HepG2 (cell line): ENCODE data around the gene SHF. TPM values are rescaled to one million over a fixed set of nuclear protein-coding genes. Genes with fewer than 3 reads are reported as not detected.
A peak's percentile ranks its signal among the peaks of the same experiment; 100 is the strongest.
"Not testable (repeated sequence)": the region's sequence is repeated elsewhere in the genome, so short reads cannot be mapped to it uniquely, and the experiment has no call there.

Source experiments
- ATAC-seq: fragments of 200-7000 bp; cut with Tn5 transposase; 3 replicates; pipeline ENCODE4 v1.9.1; 2020; ENCODE audit warnings: mild to moderate bottlenecking, moderate library complexity
- BruUV-seq: library from RNA; stranded (reverse); fragments of 400-500 nt; replicated peaks from 2 replicates; lab custom pipeline; 2021; lab: Mats Ljungman, UMichigan
- CTCF ChIA-PET: fragments of 300-600 bp; formaldehyde crosslinking; extraction: SDS; loops from one replicate; lab custom pipeline; 2021; ENCODE audit warnings: low total read pairs, inconsistent platforms, low intra/inter-chr PET ratio; lab: Yijun Ruan, JAX
- POLR2A ChIA-PET: fragments of 350-600 bp; sonication (Branson Sonifier 250); formaldehyde crosslinking; loops from one replicate; lab custom pipeline; 2020; ENCODE audit warnings: antibody characterized with exemption, inconsistent platforms; lab: Yijun Ruan, JAX
- DNase-seq: peaks from one replicate; pipeline ENCODE4 v3.0.0-alpha.2; 2015; ENCODE audit warnings: low spot score
- FAIRE-seq: peaks from 3 replicates; lab custom pipeline; 2011; peaks lifted over from hg19 to GRCh38; lab: Jason Lieb, UNC
- H2AFZ ChIP-seq: one replicate; pipeline ENCODE4 v1.6.1; 2011; ENCODE audit warnings: low read length, inconsistent platforms
- H3K27ac ChIP-seq: fragments of 300-600 bp; 3 replicates; pipeline ENCODE4 v1.8.0; 2011; ENCODE audit warnings: mixed run types, mild to moderate bottlenecking, mixed read lengths, low read length, inconsistent platforms; ENCODE audit not compliant: insufficient read depth; ENCODE audit errors: extremely low read length
- H3K27me3 ChIP-seq, 2 experiments: fragments of 200-600 bp in 1 of 2; 2 replicates in 1 of 2; 3 replicates in 1 of 2; pipeline versions ENCODE4 v1.6.0 to v1.8.0; 2011; ENCODE audit warnings: low read length in 2 of 2, mild to moderate bottlenecking in 2 of 2, moderate library complexity in 2 of 2, inconsistent platforms in 1 of 2; ENCODE audit not compliant: insufficient read depth in 2 of 2, control insufficient read depth in 1 of 2
- H3K36me3 ChIP-seq, 2 experiments: fragments of 200-600 bp in 1 of 2; replicated peaks in 1 of 2; 2 replicates in 1 of 2; 3 replicates in 1 of 2; pipeline versions ENCODE4 v1.5.1 to v1.8.0; 2011; ENCODE audit warnings: low read length in 2 of 2, inconsistent platforms in 1 of 2; ENCODE audit not compliant: insufficient read depth in 2 of 2, control insufficient read depth in 1 of 2
- H3K4me1 ChIP-seq: 2 replicates; pipeline ENCODE4 v1.5.1; 2012; ENCODE audit warnings: low read length, inconsistent platforms; ENCODE audit not compliant: insufficient read depth
- H3K4me2 ChIP-seq: 2 replicates; pipeline ENCODE4 v1.6.0; 2011; ENCODE audit warnings: low read depth, low read length, inconsistent platforms
- H3K4me3 ChIP-seq, 3 experiments: fragments of 200-600 bp in 1 of 3; sonication (generic), shearing (Covaris generic) in 1 of 3; replicated peaks in 1 of 3; 2 replicates each; pipeline ENCODE4 v1.5.1; 2011 to 2016; ENCODE audit warnings: low read length in 3 of 3, inconsistent platforms in 2 of 3, low read depth in 2 of 3, mild to moderate bottlenecking in 2 of 3, control low read depth in 1 of 3, mixed read lengths in 1 of 3; ENCODE audit not compliant: insufficient read depth in 1 of 3
- H3K79me2 ChIP-seq: one replicate; pipeline ENCODE4 v1.6.1; 2011; ENCODE audit warnings: low read length, inconsistent platforms; ENCODE audit not compliant: insufficient read depth
- H3K9ac ChIP-seq: 2 replicates; pipeline ENCODE4 v1.6.0; 2011; ENCODE audit warnings: mild to moderate bottlenecking, low read depth, low read length, inconsistent platforms; ENCODE audit not compliant: insufficient read depth
- H3K9me3 ChIP-seq: 2 replicates; pipeline ENCODE4 v1.5.1; 2012; ENCODE audit warnings: mild to moderate bottlenecking, low read length
- H4K20me1 ChIP-seq: 2 replicates; pipeline ENCODE4 v1.6.0; 2011; ENCODE audit warnings: inconsistent platforms, mild to moderate bottlenecking, low read length, moderate library complexity; ENCODE audit not compliant: insufficient read depth
- IKZF4 ChIP-seq: sonication (generic); formaldehyde crosslinking; IDR thresholded peaks from 2 replicates; pipeline ENCODE4 v1.5.1; 2020; ENCODE audit warnings: borderline replicate concordance, mild to moderate bottlenecking, low read depth, missing genetic modification reagents; ENCODE audit errors: not compliant biosample characterization
- KDM5B ChIP-seq: sonication (generic); formaldehyde crosslinking; IDR thresholded peaks from 2 replicates; pipeline ENCODE4 v1.4.0; 2020; ENCODE audit warnings: missing genetic modification reagents, mild to moderate bottlenecking, borderline replicate concordance
- MAF1 ChIP-seq: sonication (generic); formaldehyde crosslinking; IDR thresholded peaks from 2 replicates; pipeline ENCODE4 v1.5.0; 2020; ENCODE audit warnings: missing genetic modification reagents, borderline replicate concordance
- NFYC ChIP-seq: IDR thresholded peaks from 2 replicates; pipeline ENCODE4 v1.6.1; 2016; ENCODE audit warnings: missing genetic modification reagents, missing compliant biosample characterization
- RAD21 ChIP-seq: fragments of 450-650 bp; formaldehyde crosslinking; IDR thresholded peaks from 2 replicates; pipeline ENCODE4 v1.5.0; 2020; ENCODE audit warnings: mild to moderate bottlenecking
- RAD51 ChIP-seq: fragments of 450-650 bp; IDR thresholded peaks from 2 replicates; pipeline ENCODE4 v1.6.1; 2016; ENCODE audit warnings: borderline replicate concordance
- RARA ChIP-seq: IDR thresholded peaks from 2 replicates; pipeline ENCODE4 v1.6.1; 2016; ENCODE audit warnings: missing genetic modification reagents, missing compliant biosample characterization
- STAG1 ChIP-seq: sonication (generic); formaldehyde crosslinking; IDR thresholded peaks from 2 replicates; pipeline ENCODE4 v1.4.0; 2020; ENCODE audit warnings: missing genetic modification reagents
- ZNF260 ChIP-seq: sonication (generic); formaldehyde crosslinking; IDR thresholded peaks from 2 replicates; pipeline ENCODE4 v1.4.0; 2020; ENCODE audit warnings: missing genetic modification reagents, low read depth, mild to moderate bottlenecking, borderline replicate concordance
- ZNF788 ChIP-seq: sonication (generic); formaldehyde crosslinking; IDR thresholded peaks from 2 replicates; pipeline ENCODE4 v1.5.0; 2020; ENCODE audit warnings: mild to moderate bottlenecking, missing genetic modification reagents, borderline replicate concordance
- WGBS: methylation state at CpG from one replicate; pipeline ENCODE4 v1.1.6; 2017; ENCODE audit warnings: low lambda C conversion rate; 5-methylcytosine and 5-hydroxymethylcytosine counted together
- in situ Hi-C: cut with HindIII; loops from 2 replicates; pipeline ENCODE4 v1.10.0; 2017; ENCODE audit warnings: low pct_unique_long_range_greater_than_20kb; ENCODE audit not compliant: extremely low pct_ligation_motif_present
- intact Hi-C: fragments of 100-400 bp; cut with micrococcal nuclease; formaldehyde crosslinking; loops from one replicate; pipeline ENCODE4 v1.10.0; 2022; ENCODE audit not compliant: unreplicated experiment
- polyA plus RNA-seq, 8 experiments: library from polyadenylated mRNA; depleted of rRNA in 3 of 8; stranded (reverse) in 7 of 8; unstranded in 1 of 8; fragments of >200 nt; fragmentation: Illumina TruSeq in 4 of 8; extraction: Trizol in 4 of 8; gene quantifications; 2 replicates each; pipeline versions ENCODE4 v1.2.1 to v1.2.3, GENCODE V29; 2011 to 2016; ENCODE audit warnings: low read depth in 4 of 8, missing spikeins in 1 of 8, mixed read lengths in 1 of 8; ENCODE audit not compliant: insufficient read depth in 1 of 8
- total RNA-seq, 5 experiments: library from RNA; depleted of rRNA; stranded (reverse); fragments of >200 nt; fragmentation: Illumina TruSeq; extraction: Trizol; gene quantifications; 2 replicates each; pipeline ENCODE4 v1.2.3, GENCODE V29; 2016; ENCODE audit warnings: low read depth in 1 of 5
- TF ChIP-seq, protein P1 (sequence below): sonication (generic); formaldehyde crosslinking; IDR thresholded peaks from 2 replicates; pipeline ENCODE4 v1.5.0; 2020; ENCODE audit warnings: mild to moderate bottlenecking, missing genetic modification reagents, moderate library complexity

Gene SHF
- total and polyA plus RNA-seq, 2 of the 13 experiments (the other 11 are each of a cell fraction or from before 2014, with no cell fraction given): 20.9 to 25.5 TPM

DNA sequence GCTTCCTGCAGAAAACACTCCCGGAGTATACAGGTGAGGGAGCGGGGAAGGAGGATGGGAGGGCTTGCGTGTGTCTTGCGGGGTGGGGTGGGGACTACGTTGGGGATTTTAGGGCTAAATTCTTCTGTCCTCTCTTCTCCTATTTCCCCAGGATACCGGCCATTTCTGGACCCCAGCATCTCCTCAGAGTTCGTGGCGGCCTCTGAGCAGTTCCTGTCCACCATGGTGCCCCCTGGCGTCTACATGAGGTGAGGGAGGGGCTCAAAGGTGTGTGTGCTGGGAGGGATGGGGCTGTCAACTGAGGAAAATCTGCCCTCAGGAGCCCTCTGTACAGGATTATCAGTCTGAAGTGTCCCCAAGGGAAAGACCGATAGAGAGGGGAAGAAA, 51.4 kb downstream of the SHF start (continued):
- TF ChIP-seq KDM5B (CRISPR knock-in tag): no peak
- TF ChIP-seq STAG1: peak; percentile 36; the same call in 1 of the 2 replicates
- no peak for TF ChIP-seq MAF1 (CRISPR knock-in tag)
- TF ChIP-seq, protein P1, sequence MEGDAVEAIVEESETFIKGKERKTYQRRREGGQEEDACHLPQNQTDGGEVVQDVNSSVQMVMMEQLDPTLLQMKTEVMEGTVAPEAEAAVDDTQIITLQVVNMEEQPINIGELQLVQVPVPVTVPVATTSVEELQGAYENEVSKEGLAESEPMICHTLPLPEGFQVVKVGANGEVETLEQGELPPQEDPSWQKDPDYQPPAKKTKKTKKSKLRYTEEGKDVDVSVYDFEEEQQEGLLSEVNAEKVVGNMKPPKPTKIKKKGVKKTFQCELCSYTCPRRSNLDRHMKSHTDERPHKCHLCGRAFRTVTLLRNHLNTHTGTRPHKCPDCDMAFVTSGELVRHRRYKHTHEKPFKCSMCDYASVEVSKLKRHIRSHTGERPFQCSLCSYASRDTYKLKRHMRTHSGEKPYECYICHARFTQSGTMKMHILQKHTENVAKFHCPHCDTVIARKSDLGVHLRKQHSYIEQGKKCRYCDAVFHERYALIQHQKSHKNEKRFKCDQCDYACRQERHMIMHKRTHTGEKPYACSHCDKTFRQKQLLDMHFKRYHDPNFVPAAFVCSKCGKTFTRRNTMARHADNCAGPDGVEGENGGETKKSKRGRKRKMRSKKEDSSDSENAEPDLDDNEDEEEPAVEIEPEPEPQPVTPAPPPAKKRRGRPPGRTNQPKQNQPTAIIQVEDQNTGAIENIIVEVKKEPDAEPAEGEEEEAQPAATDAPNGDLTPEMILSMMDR: peak; percentile 61
- no peak for TF ChIP-seq NFYC (CRISPR knock-in tag)
- TF ChIP-seq RARA (CRISPR knock-in tag): no peak
- TF ChIP-seq RAD21 (CRISPR knock-in tag): 0 out of 2 replicates have a peak, but pooled peaks have one; percentile 14
- no peak for TF ChIP-seq ZNF788 (CRISPR knock-in tag)
- TF ChIP-seq ZNF260 (CRISPR knock-in tag): no peak
- TF ChIP-seq RAD51: no peak
- no peak for TF ChIP-seq IKZF4 (CRISPR knock-in tag)

DNA sequence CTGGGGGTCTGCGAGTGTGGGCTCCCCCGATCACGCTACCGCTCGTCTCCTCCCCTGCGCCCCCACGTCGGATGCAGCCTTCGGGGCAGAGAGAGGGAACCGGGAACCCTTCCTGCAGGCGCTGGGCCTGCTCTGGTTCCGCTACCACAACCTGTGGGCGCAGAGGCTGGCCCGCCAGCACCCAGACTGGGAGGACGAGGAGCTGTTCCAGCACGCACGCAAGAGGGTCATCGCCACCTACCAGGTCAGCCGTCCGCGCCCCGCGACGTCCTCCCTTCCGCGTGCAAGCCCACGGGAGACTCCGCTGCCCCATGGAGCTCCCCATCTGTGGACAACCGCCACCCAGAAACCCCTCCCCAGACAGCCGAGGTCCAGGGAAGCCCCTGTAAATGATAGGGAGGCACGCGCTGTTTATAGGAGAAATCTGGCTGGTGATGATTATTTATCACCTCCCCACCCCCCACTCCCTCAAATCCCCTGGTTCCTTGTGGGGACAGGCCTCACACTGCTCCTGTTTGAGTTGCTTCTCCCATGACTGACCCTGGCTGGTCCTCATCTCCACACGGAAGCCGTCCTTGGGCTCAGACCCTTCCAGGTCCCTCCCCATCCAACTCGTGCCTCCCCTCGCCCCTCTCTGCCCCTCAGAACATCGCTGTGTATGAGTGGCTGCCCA, 51.9 kb downstream of the SHF start:
- DNase-seq, H3K9me3 ChIP-seq, H3K9ac ChIP-seq, in situ Hi-C loops, BruUV-seq, FAIRE-seq, ATAC-seq, intact Hi-C loops, H4K20me1 ChIP-seq, POLR2A ChIA-PET, H3K27ac ChIP-seq, H3K4me2 ChIP-seq, H3K4me3 ChIP-seq, H2AFZ ChIP-seq, H3K79me2 ChIP-seq, H3K36me3 ChIP-seq: not testable (repeated sequence)
- Histone ChIP-seq H3K4me1 (peaks cover 18% of the 10 kb centered on the region), H3K27me3 (peaks cover 4 to 18% of the 10 kb centered on the region in 2 experiments; a peak in 4 of 5 replicates)
- CTCF ChIA-PET: interaction anchor here (1.6 to 1.8 kb wide), 2 partner anchors 10 to 17 kb away, joined by 5 to 7 read pairs; no protein-coding TSS in a partner anchor
- WGBS: 50% methylated on average over 5 of the region's 37 CpGs
